GM23248 (cell line): ENCODE data around the gene HAL.

Experiments
- EZH2 ChIP-seq: fragments of 200-600 bp; sonication (generic); IDR thresholded peaks from 2 replicates; pipeline ENCODE4 v1.6.1; 2018; ENCODE audit warnings: antibody characterized with exemption, mild to moderate bottlenecking; ENCODE audit not compliant: insufficient read depth, poor library complexity, severe bottlenecking
- EZH2phosphoT487 ChIP-seq: fragments of 200-600 bp; sonication (generic); IDR thresholded peaks from 2 replicates; pipeline ENCODE4 v1.6.1; 2018; ENCODE audit warnings: antibody characterized with exemption, moderate library complexity, mild to moderate bottlenecking, low read depth; ENCODE audit not compliant: insufficient read depth

DNA sequence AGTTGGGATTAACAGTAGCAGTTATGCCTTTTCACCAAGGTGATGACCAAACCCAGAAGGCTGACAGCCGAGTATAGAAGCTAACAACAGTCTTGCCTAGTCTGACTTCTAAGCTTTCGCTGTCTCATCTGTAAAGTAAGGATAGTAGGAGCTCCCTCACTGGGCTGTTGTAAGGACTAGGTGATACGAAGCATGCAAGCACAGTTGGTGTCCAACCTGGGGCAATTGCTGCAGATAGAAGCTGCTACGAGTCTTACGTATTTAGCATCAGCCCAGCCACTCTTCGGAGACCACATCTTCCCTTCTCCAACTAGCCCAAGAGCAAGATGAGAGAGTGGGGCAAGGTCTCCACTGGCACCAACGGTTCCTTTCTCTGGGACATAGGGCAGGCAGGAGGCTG lies 6.0 kb downstream of the HAL start:
- no peak for TF ChIP-seq EZH2
- TF ChIP-seq EZH2phosphoT487: no peak
